K562 (cell line): ENCODE data around the gene YEATS2.

Source experiments
- ATF2 ChIP-seq: sonication (generic); formaldehyde crosslinking; IDR thresholded peaks from 2 replicates; pipeline ENCODE4 v1.8.1; 2022; ENCODE audit warnings: missing genetic modification reagents
- BHLHE40 ChIP-seq: IDR thresholded peaks from 2 replicates; pipeline ENCODE4 v1.6.1; 2011; ENCODE audit warnings: low read length, improper control_type of control experiment
- CHD2 ChIP-seq: IDR thresholded peaks from 2 replicates; pipeline ENCODE4 v1.6.1; 2011; ENCODE audit warnings: low read depth, low read length
- KLF1 ChIP-seq: fragments of 450-650 bp; IDR thresholded peaks from 2 replicates; pipeline ENCODE4 v1.6.1; 2016; ENCODE audit warnings: missing genetic modification characterization, missing compliant biosample characterization
- KLF6 ChIP-seq: fragments of 250-450 bp; sonication (Bioruptor Pico); IDR thresholded peaks from 2 replicates; pipeline ENCODE4 v1.4.0; 2020; ENCODE audit warnings: mild to moderate bottlenecking, moderate library complexity, borderline replicate concordance
- MAZ ChIP-seq, 2 experiments: fragments of 450-650 bp in 1 of 2; sonication (generic) in 1 of 2; formaldehyde crosslinking; IDR thresholded peaks in 1 of 2; conservative IDR thresholded peaks in 1 of 2; 2 replicates each; pipeline versions ENCODE4 v1.4.0 to v1.5.0; 2020; ENCODE audit warnings: mild to moderate bottlenecking in 1 of 2, missing genetic modification reagents in 1 of 2
- NFATC3 ChIP-seq: fragments of 450-650 bp; IDR thresholded peaks from 2 replicates; pipeline ENCODE4 v1.6.1; 2017; ENCODE audit warnings: mild to moderate bottlenecking
- POLR2A ChIP-seq: fragments of 450-650 bp; conservative IDR thresholded peaks from 2 replicates; pipeline ENCODE4 v1.6.1; 2016
- WHSC1 ChIP-seq: IDR thresholded peaks from one replicate; pipeline ENCODE4 v1.6.1; 2012; ENCODE audit warnings: low read length, control low read depth, inconsistent platforms
- ZBTB11 ChIP-seq, 3 experiments: fragments of 200-800 bp in 1 of 3; fragments of 250-450 bp in 1 of 3; fragments of 450-650 bp in 1 of 3; sonication (Bioruptor Pico) in 1 of 3; sonication (Bioruptor generic) in 1 of 3; formaldehyde crosslinking in 1 of 3; IDR thresholded peaks; 2 replicates each; pipeline versions ENCODE4 v1.6.1 to v1.8.0; 2016 to 2022; ENCODE audit warnings: mild to moderate bottlenecking in 2 of 3, missing genetic modification characterization in 2 of 3, missing compliant biosample characterization in 1 of 3, moderate library complexity in 1 of 3
- ZSCAN32 ChIP-seq: fragments of 450-650 bp; formaldehyde crosslinking; IDR thresholded peaks from 2 replicates; pipeline ENCODE4 v1.4.0; 2020; ENCODE audit warnings: mild to moderate bottlenecking, moderate library complexity
- TF ChIP-seq, protein P1 (sequence below): fragments of 150-350 bp; IDR thresholded peaks from 2 replicates; pipeline ENCODE4 v1.6.1; 2014; ENCODE audit warnings: low read depth, mild to moderate bottlenecking, low read length, borderline replicate concordance
- TF ChIP-seq, protein P2 (sequence below), 3 experiments: IDR thresholded peaks in 2 of 3; conservative IDR thresholded peaks in 1 of 3; 2 replicates each; pipeline ENCODE4 v1.5.1; 2011 to 2012; ENCODE audit warnings: low read length in 3 of 3, mild to moderate bottlenecking in 3 of 3, control low read depth in 2 of 3, improper control_type of control experiment in 1 of 3, inconsistent platforms in 1 of 3, low read depth in 1 of 3, mixed read lengths in 1 of 3, moderate library complexity in 1 of 3; ENCODE audit not compliant: insufficient read depth in 2 of 3

GRCh38 chr3:183766107-183766506, 68.5 kb downstream of the YEATS2 start:
- TF ChIP-seq, protein P1, sequence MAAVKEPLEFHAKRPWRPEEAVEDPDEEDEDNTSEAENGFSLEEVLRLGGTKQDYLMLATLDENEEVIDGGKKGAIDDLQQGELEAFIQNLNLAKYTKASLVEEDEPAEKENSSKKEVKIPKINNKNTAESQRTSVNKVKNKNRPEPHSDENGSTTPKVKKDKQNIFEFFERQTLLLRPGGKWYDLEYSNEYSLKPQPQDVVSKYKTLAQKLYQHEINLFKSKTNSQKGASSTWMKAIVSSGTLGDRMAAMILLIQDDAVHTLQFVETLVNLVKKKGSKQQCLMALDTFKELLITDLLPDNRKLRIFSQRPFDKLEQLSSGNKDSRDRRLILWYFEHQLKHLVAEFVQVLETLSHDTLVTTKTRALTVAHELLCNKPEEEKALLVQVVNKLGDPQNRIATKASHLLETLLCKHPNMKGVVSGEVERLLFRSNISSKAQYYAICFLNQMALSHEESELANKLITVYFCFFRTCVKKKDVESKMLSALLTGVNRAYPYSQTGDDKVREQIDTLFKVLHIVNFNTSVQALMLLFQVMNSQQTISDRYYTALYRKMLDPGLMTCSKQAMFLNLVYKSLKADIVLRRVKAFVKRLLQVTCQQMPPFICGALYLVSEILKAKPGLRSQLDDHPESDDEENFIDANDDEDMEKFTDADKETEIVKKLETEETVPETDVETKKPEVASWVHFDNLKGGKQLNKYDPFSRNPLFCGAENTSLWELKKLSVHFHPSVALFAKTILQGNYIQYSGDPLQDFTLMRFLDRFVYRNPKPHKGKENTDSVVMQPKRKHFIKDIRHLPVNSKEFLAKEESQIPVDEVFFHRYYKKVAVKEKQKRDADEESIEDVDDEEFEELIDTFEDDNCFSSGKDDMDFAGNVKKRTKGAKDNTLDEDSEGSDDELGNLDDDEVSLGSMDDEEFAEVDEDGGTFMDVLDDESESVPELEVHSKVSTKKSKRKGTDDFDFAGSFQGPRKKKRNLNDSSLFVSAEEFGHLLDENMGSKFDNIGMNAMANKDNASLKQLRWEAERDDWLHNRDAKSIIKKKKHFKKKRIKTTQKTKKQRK, result no peak
- TF ChIP-seq ZBTB11 (CRISPR knock-in tag; IDR thresholded peaks at IDR 0.05), result no peak
- TF ChIP-seq ZSCAN32 (CRISPR knock-in tag), result no peak
- TF ChIP-seq, protein P2, sequence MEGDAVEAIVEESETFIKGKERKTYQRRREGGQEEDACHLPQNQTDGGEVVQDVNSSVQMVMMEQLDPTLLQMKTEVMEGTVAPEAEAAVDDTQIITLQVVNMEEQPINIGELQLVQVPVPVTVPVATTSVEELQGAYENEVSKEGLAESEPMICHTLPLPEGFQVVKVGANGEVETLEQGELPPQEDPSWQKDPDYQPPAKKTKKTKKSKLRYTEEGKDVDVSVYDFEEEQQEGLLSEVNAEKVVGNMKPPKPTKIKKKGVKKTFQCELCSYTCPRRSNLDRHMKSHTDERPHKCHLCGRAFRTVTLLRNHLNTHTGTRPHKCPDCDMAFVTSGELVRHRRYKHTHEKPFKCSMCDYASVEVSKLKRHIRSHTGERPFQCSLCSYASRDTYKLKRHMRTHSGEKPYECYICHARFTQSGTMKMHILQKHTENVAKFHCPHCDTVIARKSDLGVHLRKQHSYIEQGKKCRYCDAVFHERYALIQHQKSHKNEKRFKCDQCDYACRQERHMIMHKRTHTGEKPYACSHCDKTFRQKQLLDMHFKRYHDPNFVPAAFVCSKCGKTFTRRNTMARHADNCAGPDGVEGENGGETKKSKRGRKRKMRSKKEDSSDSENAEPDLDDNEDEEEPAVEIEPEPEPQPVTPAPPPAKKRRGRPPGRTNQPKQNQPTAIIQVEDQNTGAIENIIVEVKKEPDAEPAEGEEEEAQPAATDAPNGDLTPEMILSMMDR (IDR thresholded peaks at IDR 0.05 in 2 of 3, conservative IDR thresholded peaks at IDR 0.05 in 1 of 3; ENCODE audit: insufficient read depth in 2 of 3, low read depth in 1 of 3, low read length in 3 of 3), result no peak
- TF ChIP-seq POLR2A, result no peak
- no peak for TF ChIP-seq ATF2
- no peak for TF ChIP-seq MAZ (CRISPR knock-in tag; conservative IDR thresholded peaks at IDR 0.05 in 1 of 2, IDR thresholded peaks at IDR 0.05 in 1 of 2)
- TF ChIP-seq NFATC3, result no peak
- no peak for TF ChIP-seq KLF6 (CRISPR knock-in tag)
- TF ChIP-seq CHD2, result no peak
- no peak for TF ChIP-seq WHSC1
- no peak for TF ChIP-seq KLF1 (tag)
- TF ChIP-seq BHLHE40, result no peak
